CD4-positive, alpha-beta T cell (primary cell): ENCODE measurements around the gene TBC1D16. TPM values are rescaled to one million over a fixed set of nuclear protein-coding genes. Genes with fewer than 3 reads are reported as not detected.

Experiments used
- ATAC-seq: fragments of 200-7000 bp; cut with Tn5 transposase; one replicate; pipeline ENCODE4 v1.10.0; 2022; ENCODE audit warnings: mild to moderate bottlenecking; ENCODE audit not compliant: poor library complexity
- CTCF ChIA-PET: fragments of 350-600 bp; sonication (Branson Sonifier 250); formaldehyde crosslinking; loops from one replicate; lab custom pipeline; 2021; ENCODE audit warnings: antibody characterized with exemption, inconsistent platforms; lab: Charles Lee
- POLR2A ChIA-PET: fragments of 350-600 bp; sonication (Branson Sonifier 250); formaldehyde crosslinking; loops from one replicate; lab custom pipeline; 2021; ENCODE audit warnings: antibody characterized with exemption, inconsistent platforms; lab: Charles Lee
- DNase-seq, 14 experiments: peaks; one replicate each; pipeline ENCODE4 v3.0.0-alpha.2; 2013 to 2020; ENCODE audit warnings: mixed read lengths in 2 of 14
- H3K27ac ChIP-seq, 2 donors: one replicate each; pipeline versions ENCODE4 v1.5.1 to v1.7.0; 2013; ENCODE audit warnings: low read length in 2 of 2, low read depth in 1 of 2, mild to moderate bottlenecking in 1 of 2
- H3K27me3 ChIP-seq, 2 experiments: 1 replicate in 1 of 2; 2 replicates in 1 of 2; pipeline versions ENCODE4 v1.6.1 to v1.7.0; 2013; ENCODE audit warnings: low read length in 2 of 2, control low read depth in 1 of 2, mild to moderate bottlenecking in 1 of 2, moderate library complexity in 1 of 2; ENCODE audit not compliant: insufficient read depth in 2 of 2, control insufficient read depth in 1 of 2
- H3K36me3 ChIP-seq: one replicate; pipeline ENCODE4 v1.6.1; 2013; ENCODE audit warnings: low read length, control low read depth; ENCODE audit not compliant: insufficient read depth
- H3K4me1 ChIP-seq: one replicate; pipeline ENCODE4 v1.6.1; 2013; ENCODE audit warnings: low read length, control low read depth; ENCODE audit not compliant: insufficient read depth
- H3K4me3 ChIP-seq: one replicate; pipeline ENCODE4 v1.5.1; 2013; ENCODE audit warnings: mild to moderate bottlenecking, low read length, moderate library complexity
- H3K9me3 ChIP-seq, 2 experiments: 1 replicate in 1 of 2; 2 replicates in 1 of 2; pipeline versions ENCODE4 v1.6.1 to v1.7.0; 2013; ENCODE audit warnings: low read length in 2 of 2, mild to moderate bottlenecking in 2 of 2, control low read depth in 1 of 2, moderate library complexity in 1 of 2; ENCODE audit not compliant: control insufficient read depth in 1 of 2, insufficient read depth in 1 of 2
- H3K27ac Mint-ChIP-seq: one replicate; pipeline ENCODE4 v1.8.0; 2020; ENCODE audit warnings: mixed read lengths
- H3K27me3 Mint-ChIP-seq: one replicate; pipeline ENCODE4 v1.8.0; 2021; ENCODE audit warnings: mixed read lengths
- H3K36me3 Mint-ChIP-seq: one replicate; pipeline ENCODE4 v1.8.0; 2021; ENCODE audit warnings: low read depth, mixed read lengths
- H3K4me1 Mint-ChIP-seq: one replicate; pipeline ENCODE4 v1.8.0; 2021; ENCODE audit warnings: low read depth, mixed read lengths
- H3K4me3 Mint-ChIP-seq: one replicate; pipeline ENCODE4 v1.8.0; 2020; ENCODE audit warnings: mild to moderate bottlenecking, mixed read lengths
- H3K9me3 Mint-ChIP-seq: one replicate; pipeline ENCODE4 v1.8.0; 2020; ENCODE audit warnings: mixed read lengths
- intact Hi-C, 2 experiments: fragments of 100-400 bp; cut with DNase I in 1 of 2; cut with micrococcal nuclease in 1 of 2; formaldehyde crosslinking; loops; one replicate each; pipeline versions ENCODE4 v1.15.1 to v1.9.0; 2023 to 2025; cut with DNase I, micrococcal nuclease
- total RNA-seq, 174 experiments: library from RNA in 2 of 174; stranded (reverse) in 2 of 174; gene quantifications; one replicate each; pipeline ENCODE4 v1.2.3 and lab custom pipeline; 2021 to 2026
- TF ChIP-seq, protein P1 (sequence below): fragments of 200-600 bp; IDR thresholded peaks from one replicate; pipeline ENCODE4 v1.8.0; 2022; ENCODE audit warnings: antibody characterized with exemption, mild to moderate bottlenecking

Gene TBC1D16
- total RNA-seq, 2 experiments from 2014 or later, result 1.9 to 2.5 TPM

GRCh38 chr17:80003969-80004368 is 31.7 kb downstream of the TBC1D16 start:
- Histone ChIP-seq H3K9me3 (peaks cover 0 to 5% of the 10 kb centered on the region in 2 experiments), H3K4me3 (no peak overlapping the region), H3K36me3 (no peaks in the 10 kb centered on the region), H3K4me1 (peaks cover 23% of the 10 kb centered on the region), H3K27ac (no peak overlapping the region), H3K27me3 (no peaks in the 10 kb centered on the region)
- Mint-ChIP-seq H3K4me3 (no peak overlapping the region), H3K4me1 (peaks cover 8% of the 10 kb centered on the region), H3K36me3 (no peaks in the 10 kb centered on the region), H3K9me3 (no peaks in the 10 kb centered on the region), H3K27ac (no peak overlapping the region), H3K27me3 (no peaks in the 10 kb centered on the region)
- no peak for ATAC-seq
- TF ChIP-seq, protein P1, sequence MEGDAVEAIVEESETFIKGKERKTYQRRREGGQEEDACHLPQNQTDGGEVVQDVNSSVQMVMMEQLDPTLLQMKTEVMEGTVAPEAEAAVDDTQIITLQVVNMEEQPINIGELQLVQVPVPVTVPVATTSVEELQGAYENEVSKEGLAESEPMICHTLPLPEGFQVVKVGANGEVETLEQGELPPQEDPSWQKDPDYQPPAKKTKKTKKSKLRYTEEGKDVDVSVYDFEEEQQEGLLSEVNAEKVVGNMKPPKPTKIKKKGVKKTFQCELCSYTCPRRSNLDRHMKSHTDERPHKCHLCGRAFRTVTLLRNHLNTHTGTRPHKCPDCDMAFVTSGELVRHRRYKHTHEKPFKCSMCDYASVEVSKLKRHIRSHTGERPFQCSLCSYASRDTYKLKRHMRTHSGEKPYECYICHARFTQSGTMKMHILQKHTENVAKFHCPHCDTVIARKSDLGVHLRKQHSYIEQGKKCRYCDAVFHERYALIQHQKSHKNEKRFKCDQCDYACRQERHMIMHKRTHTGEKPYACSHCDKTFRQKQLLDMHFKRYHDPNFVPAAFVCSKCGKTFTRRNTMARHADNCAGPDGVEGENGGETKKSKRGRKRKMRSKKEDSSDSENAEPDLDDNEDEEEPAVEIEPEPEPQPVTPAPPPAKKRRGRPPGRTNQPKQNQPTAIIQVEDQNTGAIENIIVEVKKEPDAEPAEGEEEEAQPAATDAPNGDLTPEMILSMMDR, result no peak
- intact Hi-C loops, result loop anchor here in 1 of 2 experiments (10.0 kb wide), 1 partner anchor 251 kb away; no protein-coding TSS in a partner anchor
- POLR2A ChIA-PET, result no interaction called here
- DNase-seq, result no peak
- CTCF ChIA-PET, result no interaction called here

GRCh38 chr17:80002690-80003490 is 32.8 kb downstream of the TBC1D16 start:
- Mint-ChIP-seq H3K36me3 (no peaks in the 10 kb centered on the region), H3K4me1 (peaks cover 16% of the 10 kb centered on the region), H3K27me3 (no peaks in the 10 kb centered on the region), H3K9me3 (no peaks in the 10 kb centered on the region), H3K27ac (no peak overlapping the region), H3K4me3 (no peak overlapping the region)
- no peak for DNase-seq
- Histone ChIP-seq H3K9me3 (peaks cover 0 to 5% of the 10 kb centered on the region in 2 experiments), H3K27ac (no peak overlapping the region), H3K27me3 (no peaks in the 10 kb centered on the region), H3K4me1 (peaks cover 28% of the 10 kb centered on the region), H3K4me3 (no peak overlapping the region), H3K36me3 (no peaks in the 10 kb centered on the region)
- ChIA-PET CTCF (no interaction called here), POLR2A (no interaction called here)
- intact Hi-C loops, result loop anchor here in 1 of 2 experiments (10.0 kb wide), 1 partner anchor 252 kb away; no protein-coding TSS in a partner anchor
- ATAC-seq, result no peak
- TF ChIP-seq, protein P1, result no peak

DNA sequence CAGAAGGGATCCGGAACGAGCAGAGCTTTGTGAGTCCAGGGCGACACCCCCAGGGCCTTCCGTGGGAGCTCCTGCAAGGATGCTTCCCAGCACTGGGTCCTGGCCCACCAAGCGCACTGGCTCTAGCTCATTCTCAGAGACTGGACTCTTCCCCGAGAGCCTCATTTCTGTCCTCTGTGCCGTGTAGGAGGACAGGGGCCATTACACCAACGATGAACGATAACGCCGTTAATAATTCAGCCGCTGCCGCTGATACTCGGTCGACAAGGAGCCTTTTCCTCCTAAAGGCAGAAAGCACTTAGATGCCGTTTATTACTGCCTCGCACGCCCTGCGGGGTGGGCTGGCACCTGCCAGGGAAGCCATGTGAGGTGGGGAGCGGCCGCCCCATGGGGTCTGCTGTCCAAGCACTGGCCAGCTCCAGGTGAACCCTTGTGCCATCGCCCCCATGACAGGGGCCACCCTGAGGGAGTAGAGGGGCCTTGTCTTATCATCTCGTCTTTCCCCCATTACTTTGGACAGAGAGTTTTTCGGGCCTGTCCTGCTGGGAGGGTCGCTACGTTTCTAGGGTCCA is 33.5 kb downstream of the TBC1D16 start:
- H3K27me3 ChIP-seq, result no peaks in the 10 kb centered on the region
- Mint-ChIP-seq H3K27me3 (no peaks in the 10 kb centered on the region), H3K9me3 (no peaks in the 10 kb centered on the region), H3K4me1 (peaks cover 23% of the 10 kb centered on the region), H3K36me3 (no peaks in the 10 kb centered on the region), H3K4me3 (no peak overlapping the region), H3K27ac (no peak overlapping the region)
- no peaks in the 10 kb centered on the region for H3K36me3 ChIP-seq
- ChIA-PET CTCF (no interaction called here), POLR2A (no interaction called here)
- H3K9me3 ChIP-seq, result peaks cover 0 to 5% of the 10 kb centered on the region in 2 experiments
- no peak for ATAC-seq
- no peak overlapping the region for H3K27ac ChIP-seq
- H3K4me3 ChIP-seq, result no peak overlapping the region
- DNase-seq, result no peak
- intact Hi-C loops, result loop anchor here in 1 of 2 experiments (10.0 kb wide), 1 partner anchor 253 kb away; no protein-coding TSS in a partner anchor
- H3K4me1 ChIP-seq, result peaks cover 35% of the 10 kb centered on the region
- TF ChIP-seq, protein P1, result no peak
